H1 (cell line): ENCODE measurements around the gene GJD3. TPM values are rescaled to one million over a fixed set of nuclear protein-coding genes. Genes with fewer than 3 reads are reported as not detected.

Experiments
- CTCF ChIA-PET: fragments of 300-600 bp; sonication (Branson Sonifier 250); formaldehyde crosslinking; loops from one replicate; lab custom pipeline; 2021; ENCODE audit not compliant: partially characterized antibody; lab: Charles Lee
- POLR2A ChIA-PET: fragments of 300-600 bp; sonication (Branson Sonifier 250); formaldehyde crosslinking; loops from one replicate; lab custom pipeline; 2021; ENCODE audit warnings: inconsistent platforms; ENCODE audit not compliant: partially characterized antibody; lab: Charles Lee
- DNase-seq, 2 experiments: peaks; one replicate each; pipeline versions ENCODE4 v3.0.0 to v3.0.0-alpha.2; 2010 to 2022; ENCODE audit warnings: low spot score in 2 of 2, low read depth in 1 of 2, mixed read lengths in 1 of 2
- FAIRE-seq: peaks from 2 replicates; lab custom pipeline; 2011; peaks lifted over from hg19 to GRCh38; lab: Jason Lieb, UNC
- H2AFZ ChIP-seq: 2 replicates; pipeline ENCODE4 v1.8.1; 2012; ENCODE audit warnings: low read length, inconsistent platforms
- H2AK5ac ChIP-seq: 2 replicates; pipeline ENCODE4 v1.6.1; 2013; ENCODE audit warnings: low read depth, low read length
- H2BK120ac ChIP-seq: replicated peaks from 2 replicates; pipeline ENCODE3; 2013; ENCODE audit warnings: low read depth, low read length, inconsistent platforms
- H2BK12ac ChIP-seq: 2 replicates; pipeline ENCODE4 v1.6.1; 2013; ENCODE audit warnings: low read depth, low read length
- H2BK15ac ChIP-seq: 2 replicates; pipeline ENCODE4 v1.6.1; 2013; ENCODE audit warnings: low read length
- H2BK20ac ChIP-seq: 2 replicates; pipeline ENCODE4 v1.6.1; 2013; ENCODE audit warnings: low read length
- H2BK5ac ChIP-seq: 2 replicates; pipeline ENCODE4 v1.6.1; 2013; ENCODE audit warnings: low read depth, low read length
- H3K14ac ChIP-seq: 2 replicates; pipeline ENCODE4 v1.6.1; 2013; ENCODE audit warnings: inconsistent platforms; ENCODE audit not compliant: insufficient read length
- H3K18ac ChIP-seq: 2 replicates; pipeline ENCODE4 v1.6.1; 2013; ENCODE audit warnings: low read length; ENCODE audit errors: extremely low read depth
- H3K23ac ChIP-seq: 2 replicates; pipeline ENCODE4 v1.6.1; 2013; ENCODE audit warnings: inconsistent platforms; ENCODE audit not compliant: insufficient read length
- H3K23me2 ChIP-seq: 2 replicates; pipeline ENCODE4 v1.6.1; 2013; ENCODE audit warnings: low read depth, low read length
- H3K27ac ChIP-seq: 2 replicates; pipeline ENCODE4 v1.6.1; 2011; ENCODE audit warnings: low read depth, low read length, inconsistent platforms
- H3K27me3 ChIP-seq, 4 experiments: replicated peaks in 1 of 4; 1 replicate in 1 of 4; 2 replicates in 3 of 4; pipeline versions ENCODE4 v1.6.1 to v1.8.1; 2011 to 2013; ENCODE audit warnings: low read length in 3 of 4, mild to moderate bottlenecking in 3 of 4, inconsistent platforms in 2 of 4, mixed read lengths in 2 of 4, moderate library complexity in 1 of 4; ENCODE audit not compliant: control insufficient read depth in 3 of 4, insufficient read depth in 3 of 4; ENCODE audit errors: extremely low read depth in 1 of 4
- H3K36me3 ChIP-seq, 4 experiments: 2 replicates each; pipeline versions ENCODE4 v1.6.1 to v1.8.1; 2011 to 2013; ENCODE audit warnings: mild to moderate bottlenecking in 4 of 4, low read length in 3 of 4, moderate library complexity in 2 of 4, control low read depth in 1 of 4, inconsistent platforms in 1 of 4; ENCODE audit not compliant: insufficient read depth in 4 of 4, control insufficient read depth in 2 of 4
- H3K4ac ChIP-seq: replicated peaks from 2 replicates; pipeline ENCODE3; 2013; ENCODE audit warnings: low read length, low read depth, mixed read lengths, inconsistent platforms; ENCODE audit not compliant: insufficient read length
- H3K4me1 ChIP-seq, 4 experiments: replicated peaks in 1 of 4; 1 replicate in 1 of 4; 2 replicates in 3 of 4; pipeline versions ENCODE4 v1.6.1 to v1.8.1; 2011 to 2013; ENCODE audit warnings: low read length in 3 of 4, inconsistent platforms in 2 of 4, mixed read lengths in 1 of 4; ENCODE audit not compliant: insufficient read depth in 4 of 4, control insufficient read depth in 3 of 4
- H3K4me2 ChIP-seq, 2 experiments: 2 replicates each; pipeline versions ENCODE4 v1.6.1 to v1.8.1; 2011 to 2013; ENCODE audit warnings: low read depth in 2 of 2, low read length in 2 of 2, control low read depth in 1 of 2, inconsistent platforms in 1 of 2, mild to moderate bottlenecking in 1 of 2; ENCODE audit not compliant: insufficient read depth in 1 of 2
- H3K4me3 ChIP-seq, 4 experiments: fragments of 200-600, 300-600 bp in 1 of 4; sonication (generic), shearing (Covaris generic), sonication (Bioruptor Twin) in 1 of 4; 2 replicates each; pipeline versions ENCODE4 v1.5.1 to v1.8.1; 2011 to 2016; ENCODE audit warnings: low read length in 4 of 4, low read depth in 3 of 4, control low read depth in 2 of 4, inconsistent platforms in 2 of 4, mild to moderate bottlenecking in 2 of 4, mixed read lengths in 1 of 4, moderate library complexity in 1 of 4; ENCODE audit not compliant: insufficient read depth in 2 of 4; ENCODE audit errors: extremely low read depth in 1 of 4
- H3K56ac ChIP-seq: replicated peaks from 2 replicates; pipeline ENCODE3; 2013; ENCODE audit warnings: low read depth, mild to moderate bottlenecking, mixed read lengths, low read length, inconsistent platforms; ENCODE audit not compliant: insufficient read length
- H3K79me1 ChIP-seq: 2 replicates; pipeline ENCODE4 v1.6.1; 2013; ENCODE audit warnings: low read depth, low read length, control low read depth
- H3K79me2 ChIP-seq, 2 experiments: 2 replicates each; pipeline versions ENCODE4 v1.6.1 to v1.8.1; 2012 to 2013; ENCODE audit warnings: low read length in 2 of 2, mild to moderate bottlenecking in 2 of 2, inconsistent platforms in 1 of 2; ENCODE audit not compliant: insufficient read depth in 2 of 2, control insufficient read depth in 1 of 2
- H3K9ac ChIP-seq, 4 experiments: replicated peaks in 1 of 4; 1 replicate in 1 of 4; 2 replicates in 3 of 4; pipeline versions ENCODE4 v1.6.1 to v1.8.1; 2011 to 2013; ENCODE audit warnings: low read depth in 3 of 4, low read length in 3 of 4, control low read depth in 2 of 4, mild to moderate bottlenecking in 2 of 4, moderate library complexity in 2 of 4, inconsistent platforms in 1 of 4; ENCODE audit errors: extremely low read depth in 1 of 4
- H3K9me3 ChIP-seq, 2 experiments: 2 replicates each; pipeline versions ENCODE4 v1.6.1 to v1.8.1; 2012 to 2013; ENCODE audit warnings: mild to moderate bottlenecking in 2 of 2, moderate library complexity in 2 of 2, control low read depth in 1 of 2, inconsistent platforms in 1 of 2, low read depth in 1 of 2, low read length in 1 of 2, mixed read lengths in 1 of 2; ENCODE audit not compliant: insufficient read depth in 2 of 2
- H4K20me1 ChIP-seq, 2 experiments: replicated peaks in 1 of 2; 2 replicates each; pipeline versions ENCODE3 to v1.8.1; 2011 to 2013; ENCODE audit warnings: inconsistent platforms in 2 of 2, low read length in 2 of 2, mild to moderate bottlenecking in 1 of 2; ENCODE audit not compliant: insufficient read depth in 2 of 2, control insufficient read depth in 1 of 2
- H4K5ac ChIP-seq: 2 replicates; pipeline ENCODE4 v1.6.1; 2013; ENCODE audit warnings: low read length, low read depth, mixed read lengths, inconsistent platforms; ENCODE audit not compliant: insufficient read length
- H4K8ac ChIP-seq: 2 replicates; pipeline ENCODE4 v1.8.0; 2013; ENCODE audit warnings: mild to moderate bottlenecking, moderate library complexity, low read length, inconsistent platforms; ENCODE audit not compliant: insufficient read depth; ENCODE audit errors: extremely low read depth
- H4K91ac ChIP-seq: replicated peaks from 2 replicates; pipeline ENCODE3; 2013; ENCODE audit warnings: low read length, mixed read lengths, inconsistent platforms; ENCODE audit not compliant: insufficient read length
- HDAC2 ChIP-seq, 2 experiments: fragments of 300-600 bp in 1 of 2; sonication (generic) in 1 of 2; IDR thresholded peaks; 2 replicates each; pipeline ENCODE4 v1.6.1; 2011 to 2012; ENCODE audit warnings: low read depth in 2 of 2, low read length in 2 of 2, mild to moderate bottlenecking in 2 of 2, moderate library complexity in 2 of 2, borderline replicate concordance in 1 of 2, inconsistent platforms in 1 of 2
- WGBS, 2 experiments: shearing (Covaris generic) in 1 of 2; methylation state at CpG; one replicate each; pipeline versions ENCODE4 v1.1.6 to v1.1.7; 2013 to 2015; ENCODE audit warnings: low lambda C conversion rate in 2 of 2, mixed read lengths in 2 of 2, inconsistent platforms in 1 of 2, low coverage in 1 of 2, missing lambda C conversion rate in 1 of 2; ENCODE audit not compliant: insufficient replicate concordance in 2 of 2, insufficient coverage in 1 of 2, insufficient read length in 1 of 2; ENCODE audit errors: extremely low coverage in 1 of 2, missing lambda C conversion rate in 1 of 2; 5-methylcytosine and 5-hydroxymethylcytosine counted together
- polyA plus RNA-seq, 7 experiments: library from polyadenylated mRNA; depleted of rRNA in 3 of 7; stranded (reverse) in 5 of 7; unstranded in 2 of 7; fragments of >200 nt in 5 of 7; fragments of 200-250 nt in 2 of 7; gene quantifications; 1 replicate in 5 of 7; 2 replicates in 1 of 7; 4 replicates in 1 of 7; pipeline versions ENCODE4 v1.2.1 to v1.2.3, GENCODE V29; 2011 to 2013; ENCODE audit warnings: missing spikeins in 2 of 7, mixed read lengths in 2 of 7
- total RNA-seq: library from RNA; stranded (reverse); fragmentation: NEBNext Ultra II Directional; extraction: Animal tissue kit (Norgen Biotek cat#: 25700); gene quantifications from 2 replicates; pipeline ENCODE4 v1.2.1, GENCODE V29; 2021

GJD3 gene
- total and polyA plus RNA-seq, 2 of the 8 experiments (the other 6 are each of a cell fraction or from before 2014, with no cell fraction given), result 0.53 to 1.9 TPM

- Histone ChIP-seq H2BK15ac (no peak overlapping the region), H3K4me2 (no peak overlapping the region), H3K56ac (no peak overlapping the region), H4K91ac (no peak overlapping the region), H3K4me3 (no peak overlapping the region), H4K8ac (no peak overlapping the region), H3K4ac (no peak overlapping the region), H3K14ac (no peak overlapping the region), H2AK5ac (no peak overlapping the region), H2BK120ac (no peak overlapping the region), H3K79me1 (no peaks in the 10 kb centered on the region), H2BK12ac (no peak overlapping the region), H3K4me1 (no peaks in the 10 kb centered on the region), H2AFZ (no peak overlapping the region), H3K9me3 (no peaks in the 10 kb centered on the region), H3K27me3 (no peaks in the 10 kb centered on the region), H2BK20ac (no peak overlapping the region), H4K5ac (no peak overlapping the region), H4K20me1 (no peaks in the 10 kb centered on the region), H3K18ac (no peak overlapping the region), H3K23me2 (no peaks in the 10 kb centered on the region; the same call in 1 of the 2 replicates), H3K23ac (no peak overlapping the region), H3K36me3 (peaks cover 64 to 98% (median 90%) of the 10 kb centered on the region in 4 experiments), H3K27ac (no peak overlapping the region), H2BK5ac (no peak overlapping the region), H3K79me2 (no peaks in the 10 kb centered on the region), H3K9ac (no peak overlapping the region)
- TF ChIP-seq HDAC2 (IDR thresholded peaks at IDR 0.05; ENCODE audit: borderline replicate concordance in 1 of 2, low read depth in 2 of 2, low read length in 2 of 2), result no peak
- POLR2A ChIA-PET, result interaction anchor here (0.9 to 3.5 kb wide), 4 partner anchors 9 to 15 kb away, joined by 3 to 32 read pairs (median 9); partner anchors contain the start of gene TOP2A
- no peak for DNase-seq
- CTCF ChIA-PET, result interaction anchor here (0.8 to 6.4 kb wide), 4 partner anchors 14 to 97 kb away, joined by 3 to 26 read pairs (median 3); partner anchors contain the start of gene TOP2A
- no peak for FAIRE-seq
- 93% methylated on average over 1 of the region's 1 CpG; no CpG with 5 or more reads in 1 of the 2 experiments for WGBS, 2 experiments
These were observed 38.1 kb upstream of the GJD3 start for GRCh38 chr17:40402668-40403067.
